ENCODE results near the gene ADCY10. TPM values are rescaled to one million over a fixed set of nuclear protein-coding genes. Genes with fewer than 3 reads are reported as not detected.

Gene ADCY10
- total RNA-seq, 4 donors from 2014 or later: 1.2 to 4.9 (median 2.4) TPM; not detected in 1

DNA sequence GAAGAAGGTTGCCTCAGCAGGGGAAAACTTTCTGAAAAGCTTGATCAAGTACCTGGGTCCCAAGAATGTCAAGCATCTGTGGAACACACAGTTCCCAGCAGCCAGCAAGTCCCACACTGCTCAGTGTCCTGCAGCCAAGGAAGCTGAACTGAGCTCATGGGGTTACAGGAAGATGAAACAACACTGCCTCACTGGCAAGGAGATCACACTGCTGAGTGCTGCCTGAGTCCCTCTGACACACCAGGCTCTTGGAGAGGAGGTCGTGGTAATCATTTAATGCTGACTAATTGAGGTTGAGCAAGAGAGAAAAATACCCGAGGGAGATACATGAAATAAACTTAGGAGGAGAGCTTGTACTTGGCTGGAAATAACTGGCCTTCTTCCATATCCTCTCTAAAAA is 116.9 kb downstream of the ADCY10 start:
- Histone ChIP-seq H3K27ac (peak overlapping the region in 2 of 4 donors; percentile 7 to 56), H3K36me3 (no peaks in the 10 kb centered on the region), H3K9me3 (no peaks in the 10 kb centered on the region), H3K27me3 (no peaks in the 10 kb centered on the region), H3K4me3 (no peak overlapping the region), H3K4me1 (no peaks in the 10 kb centered on the region)
- TF ChIP-seq, protein P1, sequence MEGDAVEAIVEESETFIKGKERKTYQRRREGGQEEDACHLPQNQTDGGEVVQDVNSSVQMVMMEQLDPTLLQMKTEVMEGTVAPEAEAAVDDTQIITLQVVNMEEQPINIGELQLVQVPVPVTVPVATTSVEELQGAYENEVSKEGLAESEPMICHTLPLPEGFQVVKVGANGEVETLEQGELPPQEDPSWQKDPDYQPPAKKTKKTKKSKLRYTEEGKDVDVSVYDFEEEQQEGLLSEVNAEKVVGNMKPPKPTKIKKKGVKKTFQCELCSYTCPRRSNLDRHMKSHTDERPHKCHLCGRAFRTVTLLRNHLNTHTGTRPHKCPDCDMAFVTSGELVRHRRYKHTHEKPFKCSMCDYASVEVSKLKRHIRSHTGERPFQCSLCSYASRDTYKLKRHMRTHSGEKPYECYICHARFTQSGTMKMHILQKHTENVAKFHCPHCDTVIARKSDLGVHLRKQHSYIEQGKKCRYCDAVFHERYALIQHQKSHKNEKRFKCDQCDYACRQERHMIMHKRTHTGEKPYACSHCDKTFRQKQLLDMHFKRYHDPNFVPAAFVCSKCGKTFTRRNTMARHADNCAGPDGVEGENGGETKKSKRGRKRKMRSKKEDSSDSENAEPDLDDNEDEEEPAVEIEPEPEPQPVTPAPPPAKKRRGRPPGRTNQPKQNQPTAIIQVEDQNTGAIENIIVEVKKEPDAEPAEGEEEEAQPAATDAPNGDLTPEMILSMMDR (IDR thresholded peaks at IDR 0.05): no peak
- no peak for TF ChIP-seq POLR2A (IDR thresholded peaks at IDR 0.05)
- DNase-seq: peak in 1 of 3 donors; percentile 69

DNA sequence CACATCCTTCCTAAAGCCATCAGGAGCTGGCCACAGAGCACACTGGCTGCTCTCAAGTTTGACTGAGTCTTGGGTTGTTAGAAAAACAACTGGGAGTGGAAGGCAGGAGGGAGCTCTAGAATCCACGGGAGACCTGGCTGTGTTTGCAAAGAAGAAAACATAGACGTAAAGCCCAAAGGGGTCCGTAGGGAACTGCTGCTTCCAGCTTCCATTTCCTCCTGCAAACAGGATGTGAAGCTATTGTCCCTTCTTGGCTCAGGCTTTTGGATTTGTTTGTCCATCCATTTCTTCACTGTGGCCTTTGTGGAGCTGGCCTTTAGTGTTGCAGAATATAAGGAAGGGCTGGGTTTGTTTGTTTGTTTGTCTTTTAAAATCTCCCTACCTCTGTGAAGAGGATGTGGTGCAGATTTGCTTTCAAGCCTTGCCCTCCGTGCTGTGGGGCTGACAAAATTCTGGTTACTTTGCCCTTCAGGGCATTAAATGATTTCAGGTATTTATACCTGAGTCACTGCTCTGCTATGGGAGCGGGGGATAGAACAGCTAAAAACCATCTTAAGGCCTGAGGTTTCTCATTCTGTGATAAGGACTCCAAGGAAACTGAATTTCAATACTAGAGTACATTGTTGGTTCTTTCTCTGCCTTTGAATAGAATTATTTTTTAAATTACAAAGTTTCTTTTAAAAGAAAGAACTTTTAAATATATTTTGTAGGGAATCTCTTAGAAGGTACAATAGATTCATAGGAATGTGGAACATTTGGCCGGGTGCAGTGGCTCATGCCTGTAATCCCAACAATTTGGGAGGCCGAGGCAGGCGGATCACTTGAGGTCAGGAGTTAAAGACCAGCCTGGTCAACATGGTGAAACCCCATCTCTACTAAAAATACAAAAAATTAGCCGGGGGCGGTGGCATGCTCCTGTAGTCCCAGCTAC is 117.9 kb downstream of the ADCY10 start:
- DNase-seq: no peak
- H3K4me3 ChIP-seq: no peak overlapping the region
- no peaks in the 10 kb centered on the region for H3K9me3 ChIP-seq
- no peaks in the 10 kb centered on the region for H3K4me1 ChIP-seq
- no peaks in the 10 kb centered on the region for H3K36me3 ChIP-seq
- no peaks in the 10 kb centered on the region for H3K27me3 ChIP-seq
- no peak for TF ChIP-seq POLR2A (IDR thresholded peaks at IDR 0.05)
- TF ChIP-seq, protein P1 (IDR thresholded peaks at IDR 0.05): no peak
- H3K27ac ChIP-seq: peak overlapping the region in 3 of 4 donors; percentile 18 to 56 (median 27)

DNA sequence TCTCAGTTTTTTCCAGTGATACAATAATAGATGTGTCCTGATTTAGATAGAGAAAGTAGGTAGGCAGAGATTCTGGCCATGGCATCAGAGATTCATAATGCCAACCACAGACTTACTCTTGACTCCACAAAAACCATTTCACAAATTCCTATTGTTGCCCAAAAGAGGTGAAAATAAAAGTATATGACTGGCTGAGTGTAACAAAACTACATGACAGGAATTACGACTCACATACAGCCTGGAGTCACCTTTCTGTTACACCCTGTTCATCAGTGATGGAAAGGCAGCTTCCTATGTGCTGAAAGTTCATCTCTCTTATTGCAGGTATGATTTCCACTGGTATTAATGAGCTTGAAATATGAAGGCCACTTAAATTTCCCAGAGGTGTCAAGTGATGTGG is 119.9 kb downstream of the ADCY10 start:
- no peak overlapping the region for H3K4me3 ChIP-seq
- no peaks in the 10 kb centered on the region for H3K9me3 ChIP-seq
- H3K36me3 ChIP-seq: peaks cover 0 to 11% (median 0%) of the 10 kb centered on the region in 3 donors
- TF ChIP-seq POLR2A (IDR thresholded peaks at IDR 0.05): no peak
- H3K4me1 ChIP-seq: no peaks in the 10 kb centered on the region
- H3K27me3 ChIP-seq: no peaks in the 10 kb centered on the region
- no peak overlapping the region for H3K27ac ChIP-seq
- DNase-seq: no peak

DNA sequence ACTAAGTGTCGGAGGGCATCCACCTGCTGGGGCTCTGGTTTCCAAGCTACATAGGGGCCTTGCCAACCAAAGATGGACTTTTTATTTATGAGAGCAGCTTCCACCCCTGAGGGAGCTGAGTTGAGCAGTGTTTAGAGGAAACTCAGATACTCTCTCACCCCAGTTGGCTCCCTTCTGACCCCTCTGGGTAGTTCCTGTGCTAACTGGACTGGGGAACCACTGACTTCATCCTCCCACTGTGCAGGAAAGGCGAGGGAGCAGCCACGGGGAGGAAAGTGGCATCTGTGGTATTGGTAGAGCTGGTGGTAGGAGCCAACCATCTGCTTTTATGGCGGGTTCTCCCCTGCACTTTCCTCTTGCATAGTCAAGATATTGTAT is 121.8 kb downstream of the ADCY10 start:
- no peaks in the 10 kb centered on the region for H3K9me3 ChIP-seq
- no peak for DNase-seq
- no peaks in the 10 kb centered on the region for H3K27me3 ChIP-seq
- TF ChIP-seq, protein P1 (IDR thresholded peaks at IDR 0.05): no peak
- H3K4me1 ChIP-seq: no peaks in the 10 kb centered on the region
- H3K36me3 ChIP-seq: peaks cover 0 to 25% (median 0%) of the 10 kb centered on the region in 3 donors
- no peak overlapping the region for H3K4me3 ChIP-seq
- no peak overlapping the region for H3K27ac ChIP-seq

DNA sequence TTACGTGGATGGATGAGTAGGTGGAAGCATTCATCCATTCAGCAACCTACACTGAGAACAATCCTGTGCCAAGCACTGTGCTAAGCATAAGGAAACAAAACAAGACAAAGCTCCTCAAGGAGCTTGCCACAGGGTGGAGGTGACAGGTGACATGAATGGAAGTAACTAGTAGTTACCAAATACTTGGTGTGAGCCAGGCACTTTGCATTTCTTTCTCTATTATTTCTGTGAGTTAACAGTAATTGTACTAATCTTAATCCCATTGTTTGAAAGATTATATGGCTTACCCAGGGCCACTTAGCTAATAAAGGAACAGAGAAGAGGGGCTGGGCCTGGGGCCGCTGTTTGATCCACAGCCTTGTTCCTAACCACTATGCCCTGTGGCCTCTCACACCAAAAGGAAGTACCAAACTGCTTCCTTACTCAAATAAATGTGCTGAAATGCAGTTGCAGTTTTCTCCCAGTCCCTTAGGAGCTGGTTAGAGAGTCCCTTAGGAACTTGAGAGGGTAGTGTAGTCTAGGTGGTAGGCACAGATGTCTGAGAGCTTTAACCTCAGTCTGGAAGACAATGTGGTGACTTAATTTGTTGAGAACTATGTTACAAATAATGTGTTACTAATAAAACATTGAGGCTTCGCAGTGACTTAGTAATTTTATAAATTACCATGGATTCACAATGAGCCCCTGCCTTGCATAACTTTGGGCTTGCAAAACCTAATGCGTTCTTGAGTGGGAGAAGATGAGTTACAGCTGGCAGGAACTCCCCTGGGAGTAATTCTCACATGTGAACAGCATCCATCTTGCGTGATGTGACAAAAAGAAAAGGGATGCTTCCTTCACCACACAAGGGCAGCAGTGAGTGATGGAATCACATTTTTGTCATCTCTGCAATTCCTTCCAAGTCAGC is 122.4 kb downstream of the ADCY10 start:
- Histone ChIP-seq H3K36me3 (peaks cover 0 to 25% (median 0%) of the 10 kb centered on the region in 3 donors), H3K27me3 (no peaks in the 10 kb centered on the region), H3K4me3 (no peak overlapping the region), H3K9me3 (no peaks in the 10 kb centered on the region), H3K4me1 (no peaks in the 10 kb centered on the region), H3K27ac (peak overlapping the region in 1 of 4 donors; percentile 44)
- DNase-seq: peak in 1 of 3 donors; percentile 68
- no peak for TF ChIP-seq POLR2A (IDR thresholded peaks at IDR 0.05)
- TF ChIP-seq, protein P1 (IDR thresholded peaks at IDR 0.05): no peak

Data from Peyer's patch (tissue), 4 donors.